SK-N-MC (cell line): Measurements from ENCODE around the gene UBE2G1.

Experiments
- DNase-seq: peaks from one replicate; pipeline ENCODE4 v3.0.0-alpha.2; 2011; ENCODE audit warnings: low read depth, low spot score
- H3K27ac ChIP-seq: fragments of 200-600 bp; sonication (generic); 2 replicates; pipeline ENCODE4 v1.5.1; 2016; ENCODE audit warnings: mixed run types
- H3K36me3 ChIP-seq: fragments of 200-600 bp; sonication (generic); 2 replicates; pipeline ENCODE4 v1.6.1; 2017; ENCODE audit warnings: antibody characterized with exemption, low read length, mixed read lengths; ENCODE audit not compliant: insufficient read depth
- H3K4me3 ChIP-seq: fragments of 200-600 bp; sonication (generic); 2 replicates; pipeline ENCODE4 v1.5.1; 2016
- H3K9ac ChIP-seq: fragments of 200-600 bp; sonication (generic); 2 replicates; pipeline ENCODE4 v1.8.0; 2017; ENCODE audit warnings: mixed run types, mixed read lengths; ENCODE audit not compliant: insufficient read length
- H3K9me3 ChIP-seq: fragments of 200-600 bp; sonication (generic); 2 replicates; pipeline ENCODE4 v1.6.1; 2017; ENCODE audit warnings: low read depth, mild to moderate bottlenecking, antibody characterized with exemption, low read length, moderate library complexity, mixed read lengths
- EZH2 ChIP-seq: fragments of 200-600 bp; sonication (generic); IDR thresholded peaks from one replicate; pipeline ENCODE4 v1.6.1; 2017; ENCODE audit warnings: antibody characterized with exemption
- FOXP2 ChIP-seq: optimal IDR thresholded peaks from 2 replicates; pipeline ENCODE3; 2011; ENCODE audit warnings: mild to moderate bottlenecking, moderate library complexity; ENCODE audit not compliant: insufficient read depth; ENCODE audit errors: extremely low read length, control extremely low read depth
- POLR2AphosphoS5 ChIP-seq: IDR thresholded peaks from 2 replicates; pipeline ENCODE4 v1.6.1; 2012; ENCODE audit warnings: mild to moderate bottlenecking, low read depth, low read length, borderline replicate concordance

UBE2G1 gene

GRCh38 chr17:4247971-4248388 is 118.5 kb downstream of the UBE2G1 start:
- TF ChIP-seq POLR2AphosphoS5, result no peak
- TF ChIP-seq FOXP2, result no peak
- no peak for TF ChIP-seq EZH2
- H3K9me3 ChIP-seq, result no peaks in the 10 kb centered on the region
- no peak overlapping the region for H3K27ac ChIP-seq
- H3K4me3 ChIP-seq, result no peak overlapping the region
- DNase-seq, result no peak
- no peak overlapping the region for H3K9ac ChIP-seq
- peaks cover 9% of the 10 kb centered on the region for H3K36me3 ChIP-seq

- no peak for DNase-seq
- H3K4me3 ChIP-seq, result no peak overlapping the region
- H3K36me3 ChIP-seq, result peaks cover 9% of the 10 kb centered on the region
- TF ChIP-seq EZH2, result no peak
- TF ChIP-seq POLR2AphosphoS5, result no peak
- TF ChIP-seq FOXP2, result no peak
- H3K27ac ChIP-seq, result no peak overlapping the region
- H3K9ac ChIP-seq, result no peak overlapping the region
- H3K9me3 ChIP-seq, result no peaks in the 10 kb centered on the region
These were observed 119.0 kb downstream of the UBE2G1 start for GRCh38 chr17:4247361-4247970.

GRCh38 chr17:4246674-4247073 is 119.8 kb downstream of the UBE2G1 start:
- no peak overlapping the region for H3K9ac ChIP-seq
- DNase-seq, result no peak
- H3K4me3 ChIP-seq, result no peak overlapping the region
- peaks cover 17% of the 10 kb centered on the region for H3K36me3 ChIP-seq
- no peak for TF ChIP-seq EZH2
- TF ChIP-seq POLR2AphosphoS5, result no peak
- no peak for TF ChIP-seq FOXP2
- no peak overlapping the region for H3K27ac ChIP-seq
- no peaks in the 10 kb centered on the region for H3K9me3 ChIP-seq

- Histone ChIP-seq H3K36me3 (peaks cover 36% of the 10 kb centered on the region), H3K27ac (no peak overlapping the region), H3K9me3 (no peaks in the 10 kb centered on the region), H3K9ac (no peak overlapping the region), H3K4me3 (no peak overlapping the region)
- no peak for TF ChIP-seq FOXP2
- TF ChIP-seq EZH2, result no peak
- no peak for TF ChIP-seq POLR2AphosphoS5
- DNase-seq, result no peak
These were observed 124.9 kb downstream of the UBE2G1 start for GRCh38 chr17:4241535-4241934.

GRCh38 chr17:4236456-4236855 is 130.0 kb downstream of the UBE2G1 start:
- TF ChIP-seq EZH2 (no peak), FOXP2 (no peak), POLR2AphosphoS5 (no peak)
- H3K27ac ChIP-seq, result no peak overlapping the region
- no peak for DNase-seq
- peaks cover 67% of the 10 kb centered on the region for H3K36me3 ChIP-seq
- H3K4me3 ChIP-seq, result no peak overlapping the region
- no peaks in the 10 kb centered on the region for H3K9me3 ChIP-seq
- H3K9ac ChIP-seq, result no peak overlapping the region

- Histone ChIP-seq H3K36me3 (peaks cover 69% of the 10 kb centered on the region), H3K9me3 (no peaks in the 10 kb centered on the region)
These were observed 130.8 kb downstream of the UBE2G1 start for GRCh38 chr17:4235372-4236279.

GRCh38 chr17:4234401-4234800 is 132.1 kb downstream of the UBE2G1 start:
- no peak overlapping the region for H3K4me3 ChIP-seq
- H3K27ac ChIP-seq, result no peak overlapping the region
- no peak for DNase-seq
- peaks cover 70% of the 10 kb centered on the region for H3K36me3 ChIP-seq
- no peaks in the 10 kb centered on the region for H3K9me3 ChIP-seq
- TF ChIP-seq POLR2AphosphoS5 (no peak), EZH2 (no peak), FOXP2 (no peak)
- no peak overlapping the region for H3K9ac ChIP-seq

More at GRCh38 chr17:4235372-4236279, 130.8 kb downstream of the UBE2G1 start:
- no peak for TF ChIP-seq EZH2
- TF ChIP-seq FOXP2, result no peak
- TF ChIP-seq POLR2AphosphoS5, result no peak
- no peak for DNase-seq
- no peak overlapping the region for H3K4me3 ChIP-seq
- H3K9ac ChIP-seq, result no peak overlapping the region
- no peak overlapping the region for H3K27ac ChIP-seq

- no peak for DNase-seq
- H3K9ac ChIP-seq, result no peak overlapping the region
- peaks cover 65% of the 10 kb centered on the region for H3K36me3 ChIP-seq
- TF ChIP-seq FOXP2 (no peak), EZH2 (no peak), POLR2AphosphoS5 (no peak)
- no peaks in the 10 kb centered on the region for H3K9me3 ChIP-seq
- H3K27ac ChIP-seq, result no peak overlapping the region
- H3K4me3 ChIP-seq, result no peak overlapping the region
These were observed 132.7 kb downstream of the UBE2G1 start for GRCh38 chr17:4233668-4234258.
